ENCODE measurements around the gene CDADC1. TPM values are rescaled to one million over a fixed set of nuclear protein-coding genes. Genes with fewer than 3 reads are reported as not detected.

The CDADC1 gene
- total RNA-seq, 2 donors from 2014 or later = 8.9 to 10.1 TPM

GRCh38 chr13:49240017-49240416, 7.7 kb upstream of the CDADC1 start:
- TF ChIP-seq CTCF (IDR thresholded peaks at IDR 0.05) = peak; percentile 20
- no peaks in the 10 kb centered on the region for H3K36me3 ChIP-seq
- no peak overlapping the region for H3K27ac ChIP-seq
- H3K27me3 ChIP-seq = no peaks in the 10 kb centered on the region
- intact Hi-C loops (cut with DNase I) = loop anchor here (5.0 kb wide), 1 partner anchor 42 kb away; no protein-coding TSS in a partner anchor
- no peaks in the 10 kb centered on the region for H3K9me3 ChIP-seq
- DNase-seq = no peak
- no peaks in the 10 kb centered on the region for H3K4me1 ChIP-seq
- no peak overlapping the region for H3K4me3 ChIP-seq
- H3K9ac ChIP-seq (ENCODE audit: low read depth in 2 of 2, low read length in 2 of 2) = no peak overlapping the region

GRCh38 chr13:49241296-49241695, 6.4 kb upstream of the CDADC1 start:
- no peak overlapping the region for H3K27ac ChIP-seq
- no peak for DNase-seq
- H3K4me1 ChIP-seq = no peaks in the 10 kb centered on the region
- no peak for TF ChIP-seq CTCF (IDR thresholded peaks at IDR 0.05)
- no peaks in the 10 kb centered on the region for H3K9me3 ChIP-seq
- H3K27me3 ChIP-seq = no peaks in the 10 kb centered on the region
- H3K4me3 ChIP-seq = no peak overlapping the region
- intact Hi-C loops (cut with DNase I) = loop anchor here (5.0 kb wide), 1 partner anchor 41 kb away; no protein-coding TSS in a partner anchor
- H3K36me3 ChIP-seq = no peaks in the 10 kb centered on the region
- H3K9ac ChIP-seq (ENCODE audit: low read depth in 2 of 2, low read length in 2 of 2) = no peak overlapping the region

- Histone ChIP-seq H3K9ac (ENCODE audit: low read depth in 2 of 2, low read length in 2 of 2) (no peak overlapping the region), H3K4me1 (no peaks in the 10 kb centered on the region), H3K9me3 (no peaks in the 10 kb centered on the region), H3K4me3 (no peak overlapping the region), H3K36me3 (no peaks in the 10 kb centered on the region), H3K27me3 (no peaks in the 10 kb centered on the region), H3K27ac (no peak overlapping the region)
- DNase-seq = no peak
- no peak for TF ChIP-seq CTCF (IDR thresholded peaks at IDR 0.05)
- intact Hi-C loops (cut with DNase I) = no loop called here
Measured at GRCh38 chr13:49245101-49245500, 2.6 kb upstream of the CDADC1 start.

- Histone ChIP-seq H3K9ac (ENCODE audit: low read depth in 2 of 2, low read length in 2 of 2) (peak overlapping the region; percentile 28 to 95), H3K9me3 (no peaks in the 10 kb centered on the region), H3K36me3 (no peaks in the 10 kb centered on the region), H3K27me3 (no peaks in the 10 kb centered on the region), H3K4me3 (peak overlapping the region; percentile 83), H3K4me1 (no peaks in the 10 kb centered on the region), H3K27ac (peak overlapping the region; percentile 82)
- TF ChIP-seq CTCF (IDR thresholded peaks at IDR 0.05) = no peak
- intact Hi-C loops (cut with DNase I) = no loop called here
- no peak for DNase-seq
Measured at GRCh38 chr13:49246850-49247642, 679 bp upstream of the CDADC1 start.

GRCh38 chr13:49248622-49249002, 887 bp downstream of the CDADC1 start:
- Histone ChIP-seq H3K27me3 (no peaks in the 10 kb centered on the region), H3K4me1 (peaks cover 6% of the 10 kb centered on the region), H3K27ac (no peak overlapping the region), H3K9ac (ENCODE audit: low read depth in 2 of 2, low read length in 2 of 2) (peak overlapping the region; percentile 85 to 95), H3K36me3 (no peaks in the 10 kb centered on the region), H3K4me3 (peak overlapping the region; percentile 83), H3K9me3 (no peaks in the 10 kb centered on the region)
- no peak for TF ChIP-seq CTCF (IDR thresholded peaks at IDR 0.05)
- intact Hi-C loops (cut with DNase I) = no loop called here
- DNase-seq = no peak
